ENCODE results near the gene IL1RN. TPM values are rescaled to one million over a fixed set of nuclear protein-coding genes. Genes with fewer than 3 reads are reported as not detected.
A peak's percentile ranks its signal among the peaks of the same experiment; 100 is the strongest.

The IL1RN gene
- polyA plus RNA-seq, 1 donor (not counting 4 experiments of a cell fraction or from before 2014, with no cell fraction given) = 128 TPM

- Histone ChIP-seq H3K36me3 (ENCODE audit: control insufficient read depth in 2 of 2, extremely low read depth in 1 of 2, insufficient read depth in 2 of 2, low read length in 2 of 2) (no peaks in the 10 kb centered on the region), H4K20me1 (ENCODE audit: control insufficient read depth, extremely low read depth, insufficient read depth, low read length) (no peaks in the 10 kb centered on the region), H2AFZ (ENCODE audit: control insufficient read depth, low read length) (peak overlapping the region; percentile 25), H3K9ac (ENCODE audit: control insufficient read depth, extremely low read depth, insufficient read depth, low read length) (peak overlapping the region; percentile 88), H3K4me3 (ENCODE audit: control insufficient read depth in 2 of 3, extremely low read depth in 1 of 3, insufficient read depth in 2 of 3, low read depth in 1 of 3, low read length in 3 of 3) (peak overlapping the region in 2 of 3 experiments; percentile 18 to 45), H3K9me1 (ENCODE audit: control insufficient read depth, extremely low read depth, insufficient read depth, low read length) (peaks cover 3% of the 10 kb centered on the region), H3K9me3 (ENCODE audit: control insufficient read depth, low read depth, low read length) (no peaks in the 10 kb centered on the region), H3K27me3 (ENCODE audit: control insufficient read depth, extremely low read depth, insufficient read depth, low read length) (no peaks in the 10 kb centered on the region), H3K27ac (ENCODE audit: control insufficient read depth, insufficient read depth, low read length) (peak overlapping the region; percentile 100), H3K4me2 (ENCODE audit: control insufficient read depth, extremely low read depth, insufficient read depth, low read depth, low read length) (peak overlapping the region; percentile 73), H3K4me1 (ENCODE audit: control insufficient read depth, extremely low read depth, insufficient read depth, low read length) (peaks cover 53% of the 10 kb centered on the region), H3K79me2 (ENCODE audit: control insufficient read depth, insufficient read depth, low read length) (no peaks in the 10 kb centered on the region)
- peak; percentile 87 for DNase-seq (ENCODE audit: low read depth, low spot score)
- FAIRE-seq = peak; percentile 68
- dilution Hi-C loops (cut with MboI; ENCODE audit: extremely low pct_ligation_motif_present, low sequenced_read_pairs) = no loop called here
- TF ChIP-seq, protein P1, sequence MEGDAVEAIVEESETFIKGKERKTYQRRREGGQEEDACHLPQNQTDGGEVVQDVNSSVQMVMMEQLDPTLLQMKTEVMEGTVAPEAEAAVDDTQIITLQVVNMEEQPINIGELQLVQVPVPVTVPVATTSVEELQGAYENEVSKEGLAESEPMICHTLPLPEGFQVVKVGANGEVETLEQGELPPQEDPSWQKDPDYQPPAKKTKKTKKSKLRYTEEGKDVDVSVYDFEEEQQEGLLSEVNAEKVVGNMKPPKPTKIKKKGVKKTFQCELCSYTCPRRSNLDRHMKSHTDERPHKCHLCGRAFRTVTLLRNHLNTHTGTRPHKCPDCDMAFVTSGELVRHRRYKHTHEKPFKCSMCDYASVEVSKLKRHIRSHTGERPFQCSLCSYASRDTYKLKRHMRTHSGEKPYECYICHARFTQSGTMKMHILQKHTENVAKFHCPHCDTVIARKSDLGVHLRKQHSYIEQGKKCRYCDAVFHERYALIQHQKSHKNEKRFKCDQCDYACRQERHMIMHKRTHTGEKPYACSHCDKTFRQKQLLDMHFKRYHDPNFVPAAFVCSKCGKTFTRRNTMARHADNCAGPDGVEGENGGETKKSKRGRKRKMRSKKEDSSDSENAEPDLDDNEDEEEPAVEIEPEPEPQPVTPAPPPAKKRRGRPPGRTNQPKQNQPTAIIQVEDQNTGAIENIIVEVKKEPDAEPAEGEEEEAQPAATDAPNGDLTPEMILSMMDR (optimal IDR thresholded peaks at IDR 0.05 in 1 of 3, IDR thresholded peaks at IDR 0.05 in 1 of 3, conservative IDR thresholded peaks at IDR 0.05 in 1 of 3; ENCODE audit: extremely low read depth in 1 of 3, insufficient read depth in 2 of 3, low read length in 3 of 3) = no peak
- TF ChIP-seq EZH2 (IDR thresholded peaks at IDR 0.05; ENCODE audit: low read length) = no peak
These were observed 49.0 kb upstream of the IL1RN start for GRCh38 chr2:113078350-113078839.

- H3K9me1 ChIP-seq (ENCODE audit: control insufficient read depth, extremely low read depth, insufficient read depth, low read length) = peaks cover 3% of the 10 kb centered on the region
- H3K79me2 ChIP-seq (ENCODE audit: control insufficient read depth, insufficient read depth, low read length) = no peaks in the 10 kb centered on the region
- TF ChIP-seq EZH2 (IDR thresholded peaks at IDR 0.05; ENCODE audit: low read length) = no peak
- TF ChIP-seq, protein P1 (optimal IDR thresholded peaks at IDR 0.05 in 1 of 3, IDR thresholded peaks at IDR 0.05 in 1 of 3, conservative IDR thresholded peaks at IDR 0.05 in 1 of 3; ENCODE audit: extremely low read depth in 1 of 3, insufficient read depth in 2 of 3, low read length in 3 of 3) = no peak
- peak overlapping the region in 1 of 3 experiments; percentile 6 for H3K4me3 ChIP-seq (ENCODE audit: control insufficient read depth in 2 of 3, extremely low read depth in 1 of 3, insufficient read depth in 2 of 3, low read depth in 1 of 3, low read length in 3 of 3)
- H3K27ac ChIP-seq (ENCODE audit: control insufficient read depth, insufficient read depth, low read length) = peak overlapping the region; percentile 100
- no peak overlapping the region for H2AFZ ChIP-seq (ENCODE audit: control insufficient read depth, low read length)
- dilution Hi-C loops (cut with MboI; ENCODE audit: extremely low pct_ligation_motif_present, low sequenced_read_pairs) = no loop called here
- no peaks in the 10 kb centered on the region for H4K20me1 ChIP-seq (ENCODE audit: control insufficient read depth, extremely low read depth, insufficient read depth, low read length)
- H3K4me1 ChIP-seq (ENCODE audit: control insufficient read depth, extremely low read depth, insufficient read depth, low read length) = peaks cover 46% of the 10 kb centered on the region
- H3K9ac ChIP-seq (ENCODE audit: control insufficient read depth, extremely low read depth, insufficient read depth, low read length) = peak overlapping the region; percentile 88
- H3K27me3 ChIP-seq (ENCODE audit: control insufficient read depth, extremely low read depth, insufficient read depth, low read length) = no peaks in the 10 kb centered on the region
- H3K36me3 ChIP-seq (ENCODE audit: control insufficient read depth in 2 of 2, extremely low read depth in 1 of 2, insufficient read depth in 2 of 2, low read length in 2 of 2) = no peaks in the 10 kb centered on the region
- FAIRE-seq (peak; percentile 68), DNase-seq (ENCODE audit: low read depth, low spot score) (no peak)
- H3K4me2 ChIP-seq (ENCODE audit: control insufficient read depth, extremely low read depth, insufficient read depth, low read depth, low read length) = peak overlapping the region; percentile 73
- H3K9me3 ChIP-seq (ENCODE audit: control insufficient read depth, low read depth, low read length) = no peaks in the 10 kb centered on the region
These were observed 48.3 kb upstream of the IL1RN start for GRCh38 chr2:113079131-113079530.
